GM23338 (cell line): ENCODE data around the gene GFPT2. TPM values are rescaled to one million over a fixed set of nuclear protein-coding genes. Genes with fewer than 3 reads are reported as not detected.

Experiments
- ATAC-seq: fragments of 200-7000 bp; cut with Tn5 transposase; 3 replicates; pipeline ENCODE4 v1.9.1; 2020
- DNase-seq: peaks from one replicate; pipeline ENCODE4 v3.0.0-alpha.2; 2015; ENCODE audit warnings: low spot score
- H2AFZ ChIP-seq: fragments of 200-600 bp; sonication (generic); 2 replicates; pipeline ENCODE4 v1.8.0; 2016; ENCODE audit warnings: antibody characterized with exemption, mild to moderate bottlenecking, moderate library complexity
- H3F3A ChIP-seq: fragments of 200-600 bp; sonication (generic); replicated peaks from 2 replicates; pipeline ENCODE4 v1.8.0; 2017; ENCODE audit warnings: antibody characterized with exemption, mixed run types, low read depth
- H3K27ac ChIP-seq: fragments of 200-600 bp; sonication (generic); 2 replicates; pipeline ENCODE4 v1.6.1; 2016; ENCODE audit warnings: low read depth
- H3K27me3 ChIP-seq: fragments of 200-600 bp; sonication (generic); 2 replicates; pipeline ENCODE4 v1.8.0; 2016; ENCODE audit warnings: mild to moderate bottlenecking, mixed run types, moderate library complexity; ENCODE audit not compliant: insufficient read depth
- H3K36me3 ChIP-seq: fragments of 200-600 bp; sonication (generic); 2 replicates; pipeline ENCODE4 v1.8.0; 2016; ENCODE audit warnings: mild to moderate bottlenecking; ENCODE audit not compliant: insufficient read depth
- H3K4me1 ChIP-seq: fragments of 200-600 bp; sonication (generic); 2 replicates; pipeline ENCODE4 v1.8.0; 2016; ENCODE audit warnings: mild to moderate bottlenecking, moderate library complexity; ENCODE audit not compliant: insufficient read depth
- H3K4me2 ChIP-seq: fragments of 200-600 bp; sonication (generic); 2 replicates; pipeline ENCODE4 v1.7.1; 2017; ENCODE audit warnings: mixed run types
- H3K4me3 ChIP-seq: fragments of 200-600 bp; sonication (generic); 2 replicates; pipeline ENCODE4 v1.6.1; 2016; ENCODE audit warnings: mixed run types
- H3K79me2 ChIP-seq: fragments of 200-600 bp; sonication (generic); replicated peaks from 2 replicates; pipeline ENCODE4 v1.8.0; 2017; ENCODE audit warnings: mild to moderate bottlenecking; ENCODE audit not compliant: insufficient read depth
- H3K9me2 ChIP-seq: fragments of 200-600 bp; sonication (generic); 2 replicates; pipeline ENCODE4 v1.8.0; 2017; ENCODE audit not compliant: insufficient read depth
- H4K20me1 ChIP-seq: fragments of 200-600 bp; sonication (generic); replicated peaks from 2 replicates; pipeline ENCODE4 v1.8.0; 2017; ENCODE audit warnings: mild to moderate bottlenecking; ENCODE audit not compliant: insufficient read depth
- H3K27ac Mint-ChIP-seq: 2 replicates; pipeline ENCODE4 v1.8.0; 2020; ENCODE audit warnings: inconsistent platforms, mild to moderate bottlenecking, moderate library complexity, mixed read lengths
- H3K27me3 Mint-ChIP-seq: 3 replicates; pipeline ENCODE4 v1.8.0; 2022; ENCODE audit warnings: low read depth, mild to moderate bottlenecking, moderate library complexity, mixed read lengths, inconsistent platforms; ENCODE audit not compliant: insufficient read depth, poor library complexity
- H3K36me3 Mint-ChIP-seq: 3 replicates; pipeline ENCODE4 v1.8.0; 2021; ENCODE audit warnings: low read depth, mild to moderate bottlenecking, inconsistent platforms, moderate library complexity, mixed read lengths
- H3K4me1 Mint-ChIP-seq: 3 replicates; pipeline ENCODE4 v1.8.0; 2020; ENCODE audit warnings: mild to moderate bottlenecking, inconsistent platforms, mixed read lengths
- H3K4me3 Mint-ChIP-seq: 3 replicates; pipeline ENCODE4 v1.8.0; 2021; ENCODE audit warnings: moderate library complexity, mild to moderate bottlenecking, inconsistent platforms, mixed read lengths
- H3K9me3 Mint-ChIP-seq: 3 replicates; pipeline ENCODE4 v1.8.0; 2020; ENCODE audit warnings: moderate library complexity, mild to moderate bottlenecking, inconsistent platforms, mixed read lengths
- EZH2phosphoT487 ChIP-seq: fragments of 200-600 bp; sonication (generic); IDR thresholded peaks from one replicate; pipeline ENCODE4 v1.8.1; 2018; ENCODE audit warnings: antibody characterized with exemption; ENCODE audit not compliant: unreplicated experiment
- STAT1 ChIP-seq: IDR thresholded peaks from one replicate; pipeline ENCODE4 v1.6.1; 2016; ENCODE audit warnings: antibody characterized with exemption; ENCODE audit not compliant: unreplicated experiment
- ZNF462 ChIP-seq: fragments of 250-450 bp; sonication (Bioruptor Pico); IDR thresholded peaks from 2 replicates; pipeline ENCODE4 v1.5.0; 2020; ENCODE audit warnings: mild to moderate bottlenecking, moderate library complexity
- polyA plus RNA-seq: library from polyadenylated mRNA; unstranded; fragments of >200 nt; fragmentation: Nextera tagmentation; extraction: Ambion mirVana; gene quantifications from 2 replicates; pipeline ENCODE4 v1.2.1, GENCODE V29; 2016
- total RNA-seq: library from RNA; depleted of rRNA; stranded (reverse); fragments of >200 nt; shearing (Covaris generic); gene quantifications from 2 replicates; pipeline ENCODE4 v1.2.3, GENCODE V29; 2014
- TF ChIP-seq, protein P1 (sequence below): IDR thresholded peaks from 2 replicates; pipeline ENCODE4 v1.6.1; 2016; ENCODE audit warnings: antibody characterized with exemption
- TF ChIP-seq, protein P2 (sequence below), 2 experiments: fragments of 200-600 bp in 1 of 2; sonication (generic) in 1 of 2; conservative IDR thresholded peaks; 2 replicates each; pipeline versions ENCODE4 v1.5.1 to v1.6.1; 2016 to 2017; ENCODE audit warnings: antibody characterized with exemption in 2 of 2, low read depth in 2 of 2, mild to moderate bottlenecking in 2 of 2, moderate library complexity in 1 of 2
- TF ChIP-seq, protein P3 (sequence below): IDR thresholded peaks from one replicate; pipeline ENCODE4 v1.6.1; 2018; ENCODE audit warnings: antibody characterized with exemption; ENCODE audit not compliant: unreplicated experiment

The GFPT2 gene
- total and polyA plus RNA-seq, 2 experiments from 2014 or later, result 82.6 to 120 TPM

- TF ChIP-seq, protein P1, sequence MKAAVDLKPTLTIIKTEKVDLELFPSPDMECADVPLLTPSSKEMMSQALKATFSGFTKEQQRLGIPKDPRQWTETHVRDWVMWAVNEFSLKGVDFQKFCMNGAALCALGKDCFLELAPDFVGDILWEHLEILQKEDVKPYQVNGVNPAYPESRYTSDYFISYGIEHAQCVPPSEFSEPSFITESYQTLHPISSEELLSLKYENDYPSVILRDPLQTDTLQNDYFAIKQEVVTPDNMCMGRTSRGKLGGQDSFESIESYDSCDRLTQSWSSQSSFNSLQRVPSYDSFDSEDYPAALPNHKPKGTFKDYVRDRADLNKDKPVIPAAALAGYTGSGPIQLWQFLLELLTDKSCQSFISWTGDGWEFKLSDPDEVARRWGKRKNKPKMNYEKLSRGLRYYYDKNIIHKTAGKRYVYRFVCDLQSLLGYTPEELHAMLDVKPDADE, result no peak
- TF ChIP-seq STAT1, result no peak
- no peak for TF ChIP-seq ZNF462
These were observed 4.8 kb downstream of the GFPT2 start (continued) for GRCh38 chr5:180348336-180348735.

DNA sequence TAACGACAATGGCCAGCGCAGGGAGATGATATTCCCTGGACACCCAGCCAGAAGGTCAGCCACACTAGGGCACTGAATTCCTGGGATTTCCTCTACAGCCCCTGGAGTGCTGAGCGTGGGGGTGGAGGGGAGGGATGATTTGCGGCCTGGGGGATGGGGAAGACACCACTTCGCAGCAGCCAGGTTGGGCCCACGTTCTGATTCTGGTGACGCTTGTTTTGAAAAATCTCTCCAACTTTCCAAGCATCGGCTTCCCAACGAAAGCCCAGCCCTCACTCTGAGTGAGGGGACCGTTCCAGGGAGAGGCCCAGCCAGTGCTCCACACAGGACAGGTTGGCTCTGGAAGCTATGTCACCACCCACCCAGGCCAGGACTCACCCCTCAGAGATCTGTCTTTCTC is 5.4 kb downstream of the GFPT2 start:
- H3F3A ChIP-seq, result peaks cover 15% of the 10 kb centered on the region
- Mint-ChIP-seq H3K4me3 (peak overlapping the region; percentile 39; the same call in 1 of the 3 replicates), H3K27ac (peak overlapping the region; percentile 84; the same call in 1 of the 2 replicates), H3K4me1 (peaks cover 82% of the 10 kb centered on the region), H3K27me3 (peaks cover 15% of the 10 kb centered on the region), H3K36me3 (peaks cover 56% of the 10 kb centered on the region), H3K9me3 (no peaks in the 10 kb centered on the region; the same call in 2 of the 3 replicates)
- DNase-seq (no peak), ATAC-seq (no peak)
- H3K4me2 ChIP-seq, result peak overlapping the region; percentile 64
- no peaks in the 10 kb centered on the region for H3K9me2 ChIP-seq
- peak overlapping the region; percentile 95 for H3K27ac ChIP-seq
- peaks cover 83% of the 10 kb centered on the region for H3K79me2 ChIP-seq
- H3K4me1 ChIP-seq, result peaks cover 80% of the 10 kb centered on the region
- no peaks in the 10 kb centered on the region for H3K27me3 ChIP-seq
- H4K20me1 ChIP-seq, result peaks cover 38% of the 10 kb centered on the region
- H3K4me3 ChIP-seq, result no peak overlapping the region
- no peak overlapping the region for H2AFZ ChIP-seq
- H3K36me3 ChIP-seq, result no peaks in the 10 kb centered on the region
- TF ChIP-seq, protein P2, sequence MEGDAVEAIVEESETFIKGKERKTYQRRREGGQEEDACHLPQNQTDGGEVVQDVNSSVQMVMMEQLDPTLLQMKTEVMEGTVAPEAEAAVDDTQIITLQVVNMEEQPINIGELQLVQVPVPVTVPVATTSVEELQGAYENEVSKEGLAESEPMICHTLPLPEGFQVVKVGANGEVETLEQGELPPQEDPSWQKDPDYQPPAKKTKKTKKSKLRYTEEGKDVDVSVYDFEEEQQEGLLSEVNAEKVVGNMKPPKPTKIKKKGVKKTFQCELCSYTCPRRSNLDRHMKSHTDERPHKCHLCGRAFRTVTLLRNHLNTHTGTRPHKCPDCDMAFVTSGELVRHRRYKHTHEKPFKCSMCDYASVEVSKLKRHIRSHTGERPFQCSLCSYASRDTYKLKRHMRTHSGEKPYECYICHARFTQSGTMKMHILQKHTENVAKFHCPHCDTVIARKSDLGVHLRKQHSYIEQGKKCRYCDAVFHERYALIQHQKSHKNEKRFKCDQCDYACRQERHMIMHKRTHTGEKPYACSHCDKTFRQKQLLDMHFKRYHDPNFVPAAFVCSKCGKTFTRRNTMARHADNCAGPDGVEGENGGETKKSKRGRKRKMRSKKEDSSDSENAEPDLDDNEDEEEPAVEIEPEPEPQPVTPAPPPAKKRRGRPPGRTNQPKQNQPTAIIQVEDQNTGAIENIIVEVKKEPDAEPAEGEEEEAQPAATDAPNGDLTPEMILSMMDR (conservative IDR thresholded peaks at IDR 0.05; ENCODE audit: low read depth in 2 of 2), result no peak
- TF ChIP-seq EZH2phosphoT487, result no peak
- TF ChIP-seq, protein P3, sequence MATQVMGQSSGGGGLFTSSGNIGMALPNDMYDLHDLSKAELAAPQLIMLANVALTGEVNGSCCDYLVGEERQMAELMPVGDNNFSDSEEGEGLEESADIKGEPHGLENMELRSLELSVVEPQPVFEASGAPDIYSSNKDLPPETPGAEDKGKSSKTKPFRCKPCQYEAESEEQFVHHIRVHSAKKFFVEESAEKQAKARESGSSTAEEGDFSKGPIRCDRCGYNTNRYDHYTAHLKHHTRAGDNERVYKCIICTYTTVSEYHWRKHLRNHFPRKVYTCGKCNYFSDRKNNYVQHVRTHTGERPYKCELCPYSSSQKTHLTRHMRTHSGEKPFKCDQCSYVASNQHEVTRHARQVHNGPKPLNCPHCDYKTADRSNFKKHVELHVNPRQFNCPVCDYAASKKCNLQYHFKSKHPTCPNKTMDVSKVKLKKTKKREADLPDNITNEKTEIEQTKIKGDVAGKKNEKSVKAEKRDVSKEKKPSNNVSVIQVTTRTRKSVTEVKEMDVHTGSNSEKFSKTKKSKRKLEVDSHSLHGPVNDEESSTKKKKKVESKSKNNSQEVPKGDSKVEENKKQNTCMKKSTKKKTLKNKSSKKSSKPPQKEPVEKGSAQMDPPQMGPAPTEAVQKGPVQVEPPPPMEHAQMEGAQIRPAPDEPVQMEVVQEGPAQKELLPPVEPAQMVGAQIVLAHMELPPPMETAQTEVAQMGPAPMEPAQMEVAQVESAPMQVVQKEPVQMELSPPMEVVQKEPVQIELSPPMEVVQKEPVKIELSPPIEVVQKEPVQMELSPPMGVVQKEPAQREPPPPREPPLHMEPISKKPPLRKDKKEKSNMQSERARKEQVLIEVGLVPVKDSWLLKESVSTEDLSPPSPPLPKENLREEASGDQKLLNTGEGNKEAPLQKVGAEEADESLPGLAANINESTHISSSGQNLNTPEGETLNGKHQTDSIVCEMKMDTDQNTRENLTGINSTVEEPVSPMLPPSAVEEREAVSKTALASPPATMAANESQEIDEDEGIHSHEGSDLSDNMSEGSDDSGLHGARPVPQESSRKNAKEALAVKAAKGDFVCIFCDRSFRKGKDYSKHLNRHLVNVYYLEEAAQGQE, result no peak
